ENCODE measurements around the gene NUP54. TPM values are rescaled to one million over a fixed set of nuclear protein-coding genes. Genes with fewer than 3 reads are reported as not detected.
A peak's percentile ranks its signal among the peaks of the same experiment; 100 is the strongest.

Gene NUP54
- polyA plus RNA-seq, 1 experiment = 54.5 TPM

DNA sequence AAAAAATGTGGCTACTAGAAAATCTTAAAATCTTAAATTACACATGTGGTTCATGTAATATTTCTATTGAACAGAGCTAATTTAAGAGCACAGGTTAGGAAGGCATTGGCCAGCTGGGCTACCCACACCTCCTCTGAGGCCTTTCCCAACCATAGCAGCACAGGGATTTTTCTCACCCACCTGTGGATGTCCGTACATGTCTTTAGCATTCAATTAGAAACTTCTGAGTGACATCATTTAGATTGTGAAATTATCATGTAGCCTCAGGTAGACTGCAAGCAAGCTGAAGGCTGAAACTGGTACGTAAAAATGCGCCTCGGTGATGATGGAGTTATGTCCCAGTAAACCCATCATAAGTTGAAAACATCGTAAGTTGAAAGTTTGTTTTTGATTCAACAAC, 34.3 kb upstream of the NUP54 start:
- ChIA-PET POLR2A (no interaction called here), CTCF (interaction anchor here (0.9 to 6.4 kb wide), 2 partner anchors 13 to 194 kb away, joined by 4 to 205 read pairs; no protein-coding TSS in a partner anchor)
- TF ChIP-seq, protein P1, sequence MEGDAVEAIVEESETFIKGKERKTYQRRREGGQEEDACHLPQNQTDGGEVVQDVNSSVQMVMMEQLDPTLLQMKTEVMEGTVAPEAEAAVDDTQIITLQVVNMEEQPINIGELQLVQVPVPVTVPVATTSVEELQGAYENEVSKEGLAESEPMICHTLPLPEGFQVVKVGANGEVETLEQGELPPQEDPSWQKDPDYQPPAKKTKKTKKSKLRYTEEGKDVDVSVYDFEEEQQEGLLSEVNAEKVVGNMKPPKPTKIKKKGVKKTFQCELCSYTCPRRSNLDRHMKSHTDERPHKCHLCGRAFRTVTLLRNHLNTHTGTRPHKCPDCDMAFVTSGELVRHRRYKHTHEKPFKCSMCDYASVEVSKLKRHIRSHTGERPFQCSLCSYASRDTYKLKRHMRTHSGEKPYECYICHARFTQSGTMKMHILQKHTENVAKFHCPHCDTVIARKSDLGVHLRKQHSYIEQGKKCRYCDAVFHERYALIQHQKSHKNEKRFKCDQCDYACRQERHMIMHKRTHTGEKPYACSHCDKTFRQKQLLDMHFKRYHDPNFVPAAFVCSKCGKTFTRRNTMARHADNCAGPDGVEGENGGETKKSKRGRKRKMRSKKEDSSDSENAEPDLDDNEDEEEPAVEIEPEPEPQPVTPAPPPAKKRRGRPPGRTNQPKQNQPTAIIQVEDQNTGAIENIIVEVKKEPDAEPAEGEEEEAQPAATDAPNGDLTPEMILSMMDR (IDR thresholded peaks at IDR 0.05; ENCODE audit: low read depth, low read length) = no peak
- no peak overlapping the region for H3K4me3 ChIP-seq (ENCODE audit: low read depth, low read length)
- H3K9me3 ChIP-seq (ENCODE audit: control insufficient read depth, insufficient read depth, low read length) = no peaks in the 10 kb centered on the region
- no peaks in the 10 kb centered on the region for H3K27me3 ChIP-seq (ENCODE audit: control insufficient read depth, insufficient read depth, low read length)
- H3K27ac ChIP-seq (ENCODE audit: low read depth, low read length) = no peak overlapping the region
- DNase-seq (ENCODE audit: low read depth, low spot score) = no peak

DNA sequence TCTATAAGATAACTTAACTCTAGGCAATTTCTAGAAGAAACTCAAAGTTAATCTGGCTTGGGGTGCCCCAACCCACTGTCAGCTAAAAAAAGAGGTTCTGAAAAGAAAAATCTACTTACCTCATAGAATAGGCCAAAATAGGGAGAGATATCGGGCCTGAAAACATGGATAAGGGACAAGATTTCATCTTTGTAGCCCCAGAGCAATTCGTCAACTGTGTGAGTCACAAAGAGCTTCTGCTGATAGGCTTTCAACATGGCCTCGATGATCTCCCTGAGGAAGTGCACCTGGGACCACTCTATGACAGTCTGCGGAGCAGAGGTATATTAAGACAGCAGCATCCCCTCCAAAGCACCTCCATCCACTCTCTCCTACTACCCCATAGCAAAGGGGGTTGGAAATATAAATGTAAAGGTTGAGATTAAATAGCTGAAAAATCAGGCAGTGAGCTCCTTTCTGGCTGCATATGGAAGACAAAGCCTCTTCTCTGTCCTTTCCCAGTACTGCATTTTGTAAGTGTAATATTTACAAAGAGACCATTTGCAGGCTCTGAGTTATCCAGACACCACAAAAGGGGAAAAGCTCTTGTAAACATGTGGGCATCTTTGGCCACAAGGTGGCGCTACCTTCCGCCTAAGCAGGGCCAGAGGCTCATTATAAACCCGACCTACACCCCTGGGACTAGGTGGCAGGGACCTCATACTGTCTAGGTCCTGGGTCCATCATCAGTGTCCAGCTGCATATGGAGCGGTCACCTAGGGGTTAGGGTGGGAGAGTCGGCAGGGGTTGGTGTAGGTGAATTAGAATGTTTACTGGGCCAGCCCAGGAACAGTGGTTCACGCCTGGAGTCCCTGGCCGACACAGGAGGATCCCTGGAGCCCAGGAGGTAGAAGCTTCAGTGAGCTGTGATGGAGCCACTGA, 31.5 kb upstream of the NUP54 start:
- H3K4me3 ChIP-seq (ENCODE audit: low read depth, low read length) = no peak overlapping the region
- peak; percentile 66 for DNase-seq (ENCODE audit: low read depth, low spot score)
- CTCF ChIA-PET = interaction anchor here (0.5 to 6.4 kb wide), 84 partner anchors 10 to 812 kb away, joined by 3 to 205 read pairs (median 4); partner anchors contain the start of genes NUP54, SCARB2, SHROOM3 and STBD1
- TF ChIP-seq, protein P1 (IDR thresholded peaks at IDR 0.05; ENCODE audit: low read depth, low read length) = peak; percentile 96
- POLR2A ChIA-PET = interaction anchor here (1.0 kb wide), 1 partner anchor 126 kb away, joined by 3 read pairs; no protein-coding TSS in a partner anchor
- H3K27ac ChIP-seq (ENCODE audit: low read depth, low read length) = no peak overlapping the region
- no peaks in the 10 kb centered on the region for H3K27me3 ChIP-seq (ENCODE audit: control insufficient read depth, insufficient read depth, low read length)
- no peaks in the 10 kb centered on the region for H3K9me3 ChIP-seq (ENCODE audit: control insufficient read depth, insufficient read depth, low read length)

DNA sequence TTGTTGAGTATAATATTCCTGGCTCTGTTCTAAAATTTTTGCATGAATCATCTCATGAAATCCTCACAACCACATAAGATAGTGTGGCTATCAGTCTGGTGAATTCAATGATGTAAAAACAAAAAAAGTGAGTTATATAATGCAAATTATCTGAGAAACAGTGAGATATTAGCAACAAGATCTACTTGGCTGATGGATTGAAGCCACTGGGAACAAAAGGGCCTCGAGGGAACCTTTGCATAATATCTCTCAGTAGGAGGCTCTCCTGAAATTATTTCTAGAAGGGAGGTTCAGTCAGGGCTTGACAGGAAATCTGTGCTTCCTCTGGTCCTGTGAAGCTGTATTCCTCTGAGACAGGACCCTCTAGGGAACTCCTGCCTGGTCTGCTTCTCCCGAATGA, 30.1 kb upstream of the NUP54 start:
- CTCF ChIA-PET = interaction anchor here (0.5 to 6.4 kb wide), 7 partner anchors 11 to 257 kb away, joined by 4 to 205 read pairs (median 8); partner anchors contain the start of gene SHROOM3
- Histone ChIP-seq H3K4me3 (ENCODE audit: low read depth, low read length) (no peak overlapping the region), H3K27me3 (ENCODE audit: control insufficient read depth, insufficient read depth, low read length) (no peaks in the 10 kb centered on the region), H3K27ac (ENCODE audit: low read depth, low read length) (no peak overlapping the region), H3K9me3 (ENCODE audit: control insufficient read depth, insufficient read depth, low read length) (no peaks in the 10 kb centered on the region)
- no peak for DNase-seq (ENCODE audit: low read depth, low spot score)
- POLR2A ChIA-PET = no interaction called here
- TF ChIP-seq, protein P1 (IDR thresholded peaks at IDR 0.05; ENCODE audit: low read depth, low read length) = no peak

DNA sequence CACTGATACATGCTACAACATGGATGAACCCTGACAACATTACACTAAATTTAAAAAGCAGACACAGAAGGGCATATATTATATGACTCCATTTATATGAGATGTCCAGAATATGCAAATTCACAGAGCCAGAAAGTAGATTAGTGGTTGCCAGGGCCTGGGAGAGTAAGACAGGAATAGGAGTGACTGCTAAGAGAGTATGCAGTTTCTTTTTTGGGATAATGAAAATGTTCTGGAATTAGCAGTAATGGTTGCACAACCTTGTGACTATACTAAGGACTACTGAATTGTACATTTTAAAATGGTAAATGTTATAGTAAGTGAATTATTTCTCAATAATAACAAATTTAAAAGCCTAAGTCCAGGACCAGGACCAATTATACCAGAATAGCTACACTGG, 29.5 kb upstream of the NUP54 start:
- Histone ChIP-seq H3K27ac (ENCODE audit: low read depth, low read length) (no peak overlapping the region), H3K27me3 (ENCODE audit: control insufficient read depth, insufficient read depth, low read length) (no peaks in the 10 kb centered on the region), H3K4me3 (ENCODE audit: low read depth, low read length) (no peak overlapping the region), H3K9me3 (ENCODE audit: control insufficient read depth, insufficient read depth, low read length) (no peaks in the 10 kb centered on the region)
- ChIA-PET POLR2A (no interaction called here), CTCF (interaction anchor here (1.6 to 6.4 kb wide), 3 partner anchors 11 to 199 kb away, joined by 4 to 205 read pairs (median 56); no protein-coding TSS in a partner anchor)
- TF ChIP-seq, protein P1 (IDR thresholded peaks at IDR 0.05; ENCODE audit: low read depth, low read length) = no peak
- DNase-seq (ENCODE audit: low read depth, low spot score) = no peak

DNA sequence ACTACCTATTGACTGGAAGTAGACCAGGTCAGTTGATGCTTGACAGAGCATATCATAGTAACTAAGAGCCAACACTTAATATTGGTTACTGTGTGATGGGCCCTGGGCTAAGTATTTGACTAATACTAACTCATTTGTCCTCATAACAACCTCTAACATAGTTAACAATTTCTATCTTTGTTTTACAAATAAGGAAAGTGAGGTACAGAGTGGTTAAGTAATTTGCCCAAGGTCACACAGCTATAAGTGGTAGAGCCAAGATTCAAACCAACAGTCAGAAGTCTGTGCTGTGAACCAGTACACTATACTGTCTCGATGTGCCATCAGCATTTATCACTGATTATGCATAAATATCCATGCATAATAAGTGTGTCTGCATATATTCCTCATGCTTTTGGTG, 27.1 kb upstream of the NUP54 start:
- no peak for DNase-seq (ENCODE audit: low read depth, low spot score)
- no peak overlapping the region for H3K27ac ChIP-seq (ENCODE audit: low read depth, low read length)
- no peak overlapping the region for H3K4me3 ChIP-seq (ENCODE audit: low read depth, low read length)
- no peaks in the 10 kb centered on the region for H3K27me3 ChIP-seq (ENCODE audit: control insufficient read depth, insufficient read depth, low read length)
- POLR2A ChIA-PET = no interaction called here
- H3K9me3 ChIP-seq (ENCODE audit: control insufficient read depth, insufficient read depth, low read length) = no peaks in the 10 kb centered on the region
- TF ChIP-seq, protein P1 (IDR thresholded peaks at IDR 0.05; ENCODE audit: low read depth, low read length) = no peak
- CTCF ChIA-PET = interaction anchor here (1.4 kb wide), 1 partner anchor 203 kb away, joined by 6 read pairs; no protein-coding TSS in a partner anchor

Data from AG04450 (cell line).